ENCODE data around the gene WDR62. TPM values are rescaled to one million over a fixed set of nuclear protein-coding genes. Genes with fewer than 3 reads are reported as not detected.

Gene WDR62
- total and polyA plus RNA-seq, 2 of the 8 experiments (the other 6 are each of a cell fraction or from before 2014, with no cell fraction given): 28.2 to 39.5 TPM

GRCh38 chr19:36031308-36031707, 23.4 kb upstream of the WDR62 start:
- no peaks in the 10 kb centered on the region for H3K79me1 ChIP-seq (ENCODE audit: low read depth, low read length)
- H3K4me3 ChIP-seq (ENCODE audit: extremely low read depth in 1 of 4, insufficient read depth in 2 of 4, low read depth in 3 of 4, low read length in 4 of 4): no peak overlapping the region
- no peak overlapping the region for H3K23ac ChIP-seq (ENCODE audit: insufficient read length)
- H2BK120ac ChIP-seq (replicated peaks; ENCODE audit: low read depth, low read length): no peak overlapping the region
- no peak overlapping the region for H2BK20ac ChIP-seq (ENCODE audit: low read length)
- H2AK5ac ChIP-seq (ENCODE audit: low read depth, low read length): no peak overlapping the region
- no peak overlapping the region for H2AFZ ChIP-seq (ENCODE audit: low read length)
- POLR2A ChIA-PET (ENCODE audit: partially characterized antibody): interaction anchor here (1.3 to 1.6 kb wide), 2 partner anchors 17 to 22 kb away, joined by 3 to 5 read pairs; partner anchors contain the start of genes ALKBH6 and THAP8
- peaks cover 0 to 9% (median 3%) of the 10 kb centered on the region in 4 experiments; a peak in 3 of 8 replicates for H3K36me3 ChIP-seq (ENCODE audit: control insufficient read depth in 2 of 4, insufficient read depth in 4 of 4, low read length in 3 of 4)
- no peak overlapping the region for H3K27ac ChIP-seq (ENCODE audit: low read depth, low read length)
- H4K8ac ChIP-seq (ENCODE audit: extremely low read depth, insufficient read depth, low read length): no peak overlapping the region
- TF ChIP-seq JUN (IDR thresholded peaks at IDR 0.05; ENCODE audit: low read depth, low read length): no peak
- H3K14ac ChIP-seq (ENCODE audit: insufficient read length): no peak overlapping the region
- H3K4me1 ChIP-seq (replicated peaks in 1 of 4; ENCODE audit: control insufficient read depth in 3 of 4, insufficient read depth in 4 of 4, low read length in 3 of 4): peaks cover 0 to 11% (median 4%) of the 10 kb centered on the region in 4 experiments; a peak in 6 of 7 replicates
- no peak overlapping the region for H4K5ac ChIP-seq (ENCODE audit: insufficient read length, low read depth, low read length)
- peaks cover 0 to 8% of the 10 kb centered on the region in 2 experiments for H4K20me1 ChIP-seq (replicated peaks in 1 of 2; ENCODE audit: control insufficient read depth in 1 of 2, insufficient read depth in 2 of 2, low read length in 2 of 2)
- H3K79me2 ChIP-seq (ENCODE audit: control insufficient read depth in 1 of 2, insufficient read depth in 2 of 2, low read length in 2 of 2): no peaks in the 10 kb centered on the region
- no peak overlapping the region for H4K91ac ChIP-seq (replicated peaks; ENCODE audit: insufficient read length, low read length)
- no peak overlapping the region for H3K9ac ChIP-seq (replicated peaks in 1 of 4; ENCODE audit: extremely low read depth in 1 of 4, low read depth in 3 of 4, low read length in 3 of 4)
- no peak overlapping the region for H3K18ac ChIP-seq (ENCODE audit: extremely low read depth, low read length)
- DNase-seq (ENCODE audit: low read depth in 1 of 2, low spot score in 2 of 2) (no peak), FAIRE-seq (no peak)
- H3K4me2 ChIP-seq (ENCODE audit: insufficient read depth in 1 of 2, low read depth in 2 of 2, low read length in 2 of 2): no peak overlapping the region; a peak in 1 of 4 replicates
- H3K4ac ChIP-seq (replicated peaks; ENCODE audit: insufficient read length, low read depth, low read length): no peak overlapping the region
- H3K23me2 ChIP-seq (ENCODE audit: low read depth, low read length): peaks cover 5% of the 10 kb centered on the region; the same call in 1 of the 2 replicates
- H3K9me3 ChIP-seq (ENCODE audit: insufficient read depth in 2 of 2, low read depth in 1 of 2, low read length in 1 of 2): no peaks in the 10 kb centered on the region
- no peak overlapping the region for H3K56ac ChIP-seq (replicated peaks; ENCODE audit: insufficient read length, low read depth, low read length)
- H2BK12ac ChIP-seq (ENCODE audit: low read depth, low read length): no peak overlapping the region
- no peak overlapping the region for H2BK15ac ChIP-seq (ENCODE audit: low read length)
- no peak overlapping the region for H2BK5ac ChIP-seq (ENCODE audit: low read depth, low read length)
- WGBS, 2 experiments (ENCODE audit: extremely low coverage in 1 of 2, insufficient coverage in 1 of 2, insufficient read length in 1 of 2, insufficient replicate concordance in 2 of 2, low coverage in 1 of 2, low lambda C conversion rate in 2 of 2, missing lambda C conversion rate in 1 of 2): 92% methylated on average over 6 of the region's 6 CpGs; no CpG with 5 or more reads in 1 of the 2 experiments
- H3K27me3 ChIP-seq (replicated peaks in 1 of 4; ENCODE audit: control insufficient read depth in 3 of 4, extremely low read depth in 1 of 4, insufficient read depth in 3 of 4, low read length in 3 of 4): peaks cover 0 to 4% (median 0%) of the 10 kb centered on the region in 4 experiments; a peak in 4 of 7 replicates
- CTCF ChIA-PET (ENCODE audit: partially characterized antibody): interaction anchor here (0.9 to 2.3 kb wide), 2 partner anchors 21 to 168 kb away, joined by 3 to 14 read pairs; partner anchors contain the start of gene THAP8
